Measurements from ENCODE around the gene CHD6.
A peak's percentile ranks its signal among the peaks of the same experiment; 100 is the strongest.

Gene CHD6

GRCh38 chr20:41617902-41618806 is at the start of gene CHD6:
Gene CHD6 (minus strand): TSS chr20:41618377. CDS start chr20:41551337, 67,040 bp downstream.
- DNase-seq = peak; percentile 97 to 99 (median 99)

DNA sequence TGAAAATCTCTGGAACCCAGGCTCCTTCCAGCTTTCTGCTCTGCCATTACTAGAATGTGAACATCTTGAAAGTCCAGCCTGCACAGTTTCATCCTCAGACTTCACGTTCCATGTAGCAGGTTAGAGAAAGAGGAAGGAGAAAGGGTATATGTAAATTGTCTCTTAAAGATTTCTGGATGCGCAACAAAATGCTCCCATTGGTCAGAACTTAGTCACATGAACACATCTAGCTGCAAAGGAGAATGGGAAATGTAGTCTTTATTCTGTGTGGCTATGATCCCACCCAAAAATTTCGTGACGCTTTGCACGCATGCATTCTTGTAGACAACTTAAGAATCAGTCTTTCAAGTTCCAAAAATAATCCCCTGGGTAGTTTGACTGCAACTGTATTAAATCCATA is 46.4 kb upstream of the CHD6 start:
- no peak for DNase-seq

DNA sequence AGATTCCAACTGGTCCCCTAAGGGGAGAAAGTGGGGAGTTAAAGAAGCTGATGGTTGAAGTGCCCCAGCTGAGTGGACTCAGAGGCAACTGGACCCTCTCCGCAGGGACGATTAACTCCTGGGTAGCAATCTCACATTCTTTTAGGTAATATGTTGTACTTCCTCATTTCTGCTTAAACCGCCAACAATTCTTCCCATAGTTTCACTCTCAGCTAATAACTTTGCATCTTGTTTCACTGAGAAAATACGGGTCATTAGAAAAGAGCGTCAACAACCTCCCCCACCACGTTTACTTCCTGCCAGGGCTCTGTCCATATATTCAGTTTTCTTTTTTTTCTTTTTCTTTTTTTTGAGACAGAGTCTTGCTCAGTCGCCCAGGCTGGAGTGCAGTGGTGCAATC is 39.5 kb upstream of the CHD6 start:
- no peak for DNase-seq

DNA sequence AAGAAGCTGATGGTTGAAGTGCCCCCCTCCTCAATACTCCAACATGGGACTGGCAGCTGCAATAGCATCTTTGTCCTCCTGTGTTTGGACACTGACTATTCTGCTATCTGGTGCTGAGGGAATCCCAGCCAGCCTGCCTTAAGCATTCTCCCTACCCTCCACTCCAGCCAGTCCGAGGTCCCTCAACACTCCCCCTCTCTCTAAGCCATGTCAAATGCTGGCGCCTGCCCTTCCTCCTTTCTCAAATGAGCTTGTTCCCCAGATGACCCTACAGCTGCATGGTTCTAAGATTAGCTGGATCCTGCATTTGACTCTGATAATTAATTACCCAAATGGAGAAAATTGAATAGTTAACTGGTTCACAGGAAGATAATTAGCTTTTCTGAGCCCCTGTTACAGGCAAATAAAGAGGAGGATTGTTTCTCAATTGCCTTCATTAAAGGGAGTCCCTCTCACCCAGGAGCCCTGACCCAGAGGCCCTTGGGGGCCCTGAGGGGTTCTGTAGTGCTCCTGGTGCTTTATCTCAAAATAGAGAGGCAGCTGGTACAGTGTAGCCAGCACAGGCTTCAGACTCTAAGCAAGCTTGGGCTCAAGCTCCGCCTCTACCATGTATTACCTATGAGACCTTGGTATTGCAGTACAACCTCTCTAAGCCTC is 37.9 kb upstream of the CHD6 start:
- no peak for DNase-seq

DNA sequence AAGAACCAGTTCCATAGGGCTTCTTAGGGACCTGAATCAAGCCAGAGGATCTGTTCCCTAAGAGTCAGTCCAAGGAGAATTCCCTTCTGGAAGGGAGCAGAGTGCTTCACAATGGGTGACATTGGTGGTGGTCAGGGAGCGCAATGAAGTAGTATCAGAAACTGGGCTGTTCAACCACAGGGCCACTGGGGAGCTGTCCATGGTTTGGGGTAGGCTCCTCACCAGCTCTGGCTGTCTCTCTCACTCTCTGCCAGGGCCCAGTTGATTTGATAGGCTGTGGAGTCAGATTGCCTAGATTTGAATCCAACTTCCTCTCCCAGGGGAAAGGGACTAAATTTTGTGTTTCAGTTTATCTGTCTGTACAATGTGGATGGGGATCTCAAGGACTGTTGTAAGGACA is 36.7 kb upstream of the CHD6 start:
- DNase-seq = no peak

- no peak for DNase-seq
These were observed 36.1 kb upstream of the CHD6 start for GRCh38 chr20:41654292-41654691.

DNA sequence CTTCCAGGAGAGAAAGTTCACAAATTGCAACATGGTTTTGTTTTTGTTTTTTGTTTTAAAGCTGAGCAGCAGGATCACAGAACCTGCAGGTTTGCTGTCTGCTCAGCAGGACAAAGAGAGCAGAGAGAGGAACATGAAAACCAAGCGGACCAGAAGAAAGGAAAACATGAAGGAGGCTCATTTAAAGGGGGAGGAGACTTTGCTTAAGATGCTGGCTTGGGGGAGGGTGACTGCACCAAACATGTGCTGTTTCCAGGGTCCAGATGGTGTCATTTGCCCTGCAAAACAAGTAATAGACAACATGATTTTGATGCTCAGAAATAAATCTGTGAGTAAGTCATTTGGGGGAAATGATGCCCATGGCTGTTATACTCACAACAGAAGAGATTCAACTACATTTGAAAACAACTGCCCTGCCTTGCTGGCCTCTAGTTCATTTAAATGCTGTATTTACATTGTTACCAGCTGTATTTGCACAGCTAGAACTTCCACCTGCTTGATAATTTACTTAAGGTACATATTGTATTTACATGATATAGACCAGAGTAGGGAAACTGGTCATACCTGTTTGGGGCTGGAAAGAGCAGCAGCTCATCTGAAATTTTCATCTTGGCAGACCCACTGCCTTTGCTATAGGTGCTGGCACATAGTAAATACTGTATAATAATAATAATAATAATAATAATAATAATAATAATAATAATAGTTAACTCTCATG is 32.2 kb upstream of the CHD6 start:
- no peak for DNase-seq

DNA sequence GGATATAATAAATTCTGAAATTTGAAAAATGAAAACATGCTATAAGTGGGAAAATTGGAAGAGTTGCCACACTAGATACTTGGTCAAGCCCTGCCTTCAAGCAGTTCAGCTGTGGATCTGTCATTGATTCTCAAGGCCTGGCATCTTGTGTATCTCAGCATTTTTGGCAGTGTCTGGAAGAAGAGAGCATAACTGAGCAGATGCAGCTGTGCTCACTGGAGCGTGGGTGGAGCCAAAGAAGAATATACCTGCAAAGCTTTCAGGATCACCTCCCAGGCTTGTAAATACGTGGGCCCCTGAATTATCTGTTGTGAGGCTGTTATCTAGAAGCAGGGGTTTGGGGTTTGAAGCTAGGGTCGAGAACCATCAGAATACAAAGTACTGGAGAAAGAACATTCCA is 31.3 kb upstream of the CHD6 start:
- no peak for DNase-seq

DNA sequence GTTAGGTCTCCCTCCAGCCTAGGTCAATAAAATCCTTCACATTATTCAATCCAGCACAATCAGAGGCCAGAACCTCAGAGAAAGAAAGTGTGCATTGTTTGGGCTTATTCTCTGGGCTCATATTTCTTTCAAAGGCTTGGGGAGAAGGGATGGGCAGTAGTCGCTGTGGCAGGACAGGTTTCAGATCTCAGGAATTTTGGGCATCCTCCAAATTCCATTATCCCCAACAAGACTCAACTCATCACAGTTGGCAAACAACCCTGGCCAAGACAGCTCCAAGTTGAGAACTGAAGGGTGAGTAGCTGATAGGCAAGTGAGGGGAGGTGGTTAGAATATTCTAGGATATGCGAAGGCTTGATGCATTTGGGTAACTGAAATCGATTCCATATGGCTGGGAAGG is 27.2 kb upstream of the CHD6 start:
- no peak for DNase-seq

- no peak for DNase-seq
These were observed 25.3 kb upstream of the CHD6 start for GRCh38 chr20:41643504-41643938.

DNA sequence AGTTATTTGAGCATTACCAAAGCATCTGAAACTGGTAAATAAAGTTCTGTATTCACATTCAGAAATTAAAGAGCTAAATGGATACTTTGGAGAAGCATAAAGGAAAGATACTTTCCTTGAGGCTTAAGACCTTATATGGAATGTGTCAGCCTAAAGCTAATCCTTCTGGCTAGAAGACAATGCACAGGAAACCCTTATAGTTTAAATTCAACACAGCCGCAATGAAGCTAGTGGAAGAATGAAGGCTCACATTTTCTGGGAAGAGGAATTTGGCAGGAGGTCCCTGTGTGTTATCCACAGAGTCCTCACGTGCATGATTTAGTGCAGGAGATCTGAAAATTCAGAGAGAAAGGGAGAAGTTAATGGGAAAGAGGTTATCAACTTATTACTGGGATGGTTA is 21.5 kb upstream of the CHD6 start:
- no peak for DNase-seq

DNA sequence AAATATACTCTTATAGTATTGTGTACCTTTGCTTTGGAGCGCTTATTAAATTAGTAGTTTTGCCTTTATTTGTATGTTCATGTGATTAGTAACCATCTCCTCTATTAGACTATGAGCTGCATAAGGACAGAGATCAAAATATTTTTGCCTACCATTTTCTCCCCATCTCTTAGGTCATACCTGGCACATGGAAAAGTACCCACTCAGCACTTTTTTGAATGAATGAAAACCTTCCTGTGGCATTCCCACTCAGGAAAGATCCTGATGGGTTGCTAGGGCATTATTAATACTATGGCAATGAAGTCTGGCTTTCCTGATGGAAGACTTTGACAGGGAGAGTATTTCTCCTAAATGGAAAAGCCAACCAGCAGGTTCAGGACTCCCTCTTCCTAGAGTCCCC is 20.3 kb upstream of the CHD6 start:
- DNase-seq = no peak

DNA sequence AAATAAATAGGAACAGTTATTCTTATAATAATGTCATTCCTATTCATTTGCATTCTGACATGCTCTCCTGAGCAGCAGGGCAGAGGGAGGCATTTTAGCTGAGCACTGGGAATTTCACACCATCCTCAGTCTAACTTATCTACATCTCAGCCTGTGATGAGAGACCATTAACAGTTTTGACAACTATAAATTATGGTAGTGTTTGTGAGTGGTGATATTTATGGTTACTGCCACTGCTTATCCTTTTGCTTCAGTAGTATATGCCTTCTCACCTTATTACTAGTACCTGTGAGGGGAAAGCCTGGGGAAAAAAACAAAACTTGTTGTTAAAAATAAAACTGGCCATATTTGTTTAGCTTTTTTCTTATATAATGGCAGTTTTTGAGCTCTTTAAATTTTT is 17.0 kb upstream of the CHD6 start:
- DNase-seq = no peak

- DNase-seq = no peak
These were observed 14.7 kb upstream of the CHD6 start for GRCh38 chr20:41632896-41633295.

- no peak for DNase-seq
These were observed 13.6 kb upstream of the CHD6 start for GRCh38 chr20:41631826-41632225.

DNA sequence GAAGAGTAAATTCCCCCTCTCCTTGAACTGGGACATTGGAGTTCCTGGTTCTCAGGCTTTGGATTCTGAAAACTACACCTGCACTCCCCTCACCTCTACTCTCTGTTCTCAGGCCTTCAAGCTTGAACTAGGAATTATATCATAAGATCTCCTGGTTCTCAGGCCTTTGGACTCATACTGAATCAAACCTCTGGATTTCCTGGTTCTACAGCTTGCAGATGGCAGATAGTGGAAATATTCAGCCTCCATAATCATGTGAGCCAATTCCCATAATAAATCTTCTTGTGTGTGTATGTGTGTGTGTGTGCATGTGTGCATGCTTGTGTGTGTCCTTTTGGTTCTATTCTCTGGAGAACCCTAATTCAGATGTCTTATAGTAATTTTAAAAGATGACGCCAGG is 12.7 kb upstream of the CHD6 start:
- no peak for DNase-seq

DNA sequence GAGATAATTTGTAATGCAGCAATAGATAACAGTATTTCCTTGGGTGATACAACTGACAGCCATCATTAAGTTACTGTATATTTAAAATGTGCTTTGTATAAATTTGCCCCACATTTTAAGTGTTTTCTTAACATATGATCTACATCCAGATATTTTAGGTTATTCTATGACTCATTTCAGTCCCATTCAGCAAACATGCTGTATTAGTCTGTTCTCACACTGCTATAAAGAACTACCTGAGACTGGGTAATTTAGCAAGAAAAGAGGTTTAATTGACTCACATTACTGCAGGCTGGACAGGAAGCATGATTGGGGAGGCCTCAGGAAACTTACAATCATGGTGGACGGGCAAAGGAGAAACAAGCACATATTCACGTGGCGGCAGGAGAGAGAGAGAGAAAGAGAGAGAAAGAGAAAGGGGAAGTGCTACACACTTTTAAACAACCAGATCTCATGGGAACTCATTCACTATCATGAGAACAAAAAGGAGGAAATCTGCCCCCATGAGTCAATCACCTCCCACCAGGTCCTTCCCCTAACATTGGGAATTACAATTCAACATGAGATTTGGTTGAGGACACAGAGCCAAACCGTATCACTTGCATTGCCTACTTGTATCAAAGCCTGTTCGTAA is 9.6 kb upstream of the CHD6 start:
- DNase-seq = no peak

GRCh38 chr20:41627001-41627495 is 8.9 kb upstream of the CHD6 start:
- no peak for DNase-seq

DNA sequence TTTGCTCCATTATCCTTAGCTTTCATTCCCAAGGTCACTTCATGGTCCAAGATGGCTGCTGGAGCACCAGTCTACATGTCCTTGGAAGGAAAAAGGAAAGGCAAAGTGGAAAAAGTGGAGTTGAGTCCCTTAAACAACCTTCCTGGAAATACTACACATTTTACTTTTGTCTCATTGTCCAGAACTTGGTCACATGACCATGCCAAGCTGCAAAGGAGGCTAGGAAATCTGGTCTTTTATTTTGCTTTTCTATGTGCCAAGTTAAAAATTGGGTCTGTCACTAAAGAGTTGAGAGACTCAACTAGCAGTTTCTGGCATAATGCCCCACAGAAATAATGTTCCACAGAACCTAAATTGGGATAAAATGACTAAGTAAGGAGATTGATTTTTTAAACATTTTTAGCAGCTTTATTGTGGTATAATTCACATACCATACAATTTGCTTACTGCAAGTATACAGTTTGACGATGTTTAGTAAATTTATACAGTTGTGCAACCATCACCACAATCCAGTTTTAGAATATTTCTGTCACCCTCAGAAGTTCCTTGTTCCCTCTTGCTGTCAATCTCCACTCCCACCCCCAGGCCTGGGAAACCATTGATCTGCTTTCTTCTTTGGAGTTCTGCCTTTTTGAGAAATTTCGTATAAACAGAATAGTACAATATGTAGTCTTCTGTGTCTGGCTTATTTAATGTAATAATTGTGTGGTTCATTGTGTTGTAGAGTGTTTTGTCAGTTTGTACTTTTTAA is 5.6 kb upstream of the CHD6 start:
- no peak for DNase-seq

GRCh38 chr20:41622584-41622983 is 4.4 kb upstream of the CHD6 start:
- DNase-seq = no peak

DNA sequence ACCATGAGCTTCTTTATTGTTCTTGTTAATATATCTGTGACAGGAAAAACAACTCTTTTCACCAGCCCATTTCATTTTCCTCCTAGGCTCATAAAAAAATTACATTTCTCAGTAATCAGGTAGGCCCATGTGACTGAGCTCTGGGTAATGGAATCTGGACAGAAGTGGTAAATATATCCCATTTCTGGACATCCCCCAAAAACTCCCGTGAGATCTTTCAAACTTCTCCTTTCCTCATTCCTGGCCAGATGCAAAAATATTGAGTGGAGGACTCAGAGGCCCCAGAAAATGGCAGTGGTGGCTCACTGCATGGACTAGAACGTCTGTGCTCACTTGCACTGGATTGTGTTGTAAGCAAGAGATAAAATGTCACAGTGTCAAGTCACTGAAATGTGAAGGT is 3.8 kb upstream of the CHD6 start:
- DNase-seq = no peak

DNA sequence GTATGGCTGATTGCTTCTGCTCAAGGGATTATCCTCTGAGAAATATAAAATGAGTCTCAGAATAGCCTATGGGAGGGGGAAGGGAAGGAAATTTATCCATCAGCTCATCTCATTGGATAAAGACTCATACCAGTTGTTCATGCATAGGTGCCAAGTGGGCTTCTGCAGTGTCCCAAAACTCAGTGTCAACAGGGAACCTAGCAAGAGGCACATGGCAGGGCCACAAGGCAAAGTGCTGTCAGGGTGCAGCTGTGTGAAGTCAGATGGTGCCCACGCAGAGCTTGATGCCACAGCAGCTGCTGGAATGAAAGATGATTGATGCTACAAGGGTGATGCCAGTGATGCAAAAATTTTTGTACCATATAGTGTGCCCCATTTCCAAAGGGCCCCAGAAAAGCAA is 3.2 kb upstream of the CHD6 start:
- no peak for DNase-seq
